Karpas-422 (cell line): ENCODE results near the gene RGS2. TPM values are rescaled to one million over a fixed set of nuclear protein-coding genes. Genes with fewer than 3 reads are reported as not detected.

Experiments used
- DNase-seq: peaks from one replicate; pipeline ENCODE4 v3.0.0-alpha.2; 2015
- H2AFZ ChIP-seq: fragments of 200-600 bp; sonication (generic); 2 replicates; pipeline ENCODE4 v1.6.1; 2014; ENCODE audit warnings: antibody characterized with exemption, low read length, mixed read lengths
- H3K27ac ChIP-seq: fragments of 200-600 bp; sonication (generic); 2 replicates; pipeline ENCODE4 v1.5.1; 2014; ENCODE audit warnings: mild to moderate bottlenecking, low read length, moderate library complexity
- H3K27me3 ChIP-seq: fragments of 200-600 bp; sonication (generic); 2 replicates; pipeline ENCODE4 v1.6.1; 2014; ENCODE audit warnings: low read length, mixed read lengths
- H3K36me3 ChIP-seq: fragments of 200-600 bp; sonication (generic); 2 replicates; pipeline ENCODE4 v1.6.1; 2014; ENCODE audit warnings: low read length, mixed read lengths; ENCODE audit not compliant: insufficient read depth
- H3K4me1 ChIP-seq: fragments of 200-600 bp; sonication (generic); 2 replicates; pipeline ENCODE4 v1.6.1; 2014; ENCODE audit warnings: mild to moderate bottlenecking, low read length, mixed read lengths
- H3K4me2 ChIP-seq: fragments of 200-600 bp; sonication (generic); 2 replicates; pipeline ENCODE4 v1.6.1; 2014; ENCODE audit warnings: low read length, low read depth, mild to moderate bottlenecking; ENCODE audit not compliant: poor library complexity, severe bottlenecking
- H3K4me3 ChIP-seq: fragments of 200-600 bp; sonication (generic); 2 replicates; pipeline ENCODE4 v1.5.1; 2014; ENCODE audit warnings: mild to moderate bottlenecking, antibody characterized with exemption, low read length, mixed read lengths
- H3K79me2 ChIP-seq: fragments of 200-600 bp; sonication (generic); 2 replicates; pipeline ENCODE4 v1.6.1; 2014; ENCODE audit warnings: mild to moderate bottlenecking, low read length, mixed read lengths
- H3K9ac ChIP-seq: fragments of 200-600 bp; sonication (generic); 2 replicates; pipeline ENCODE4 v1.6.0; 2014; ENCODE audit warnings: low read length
- H3K9me2 ChIP-seq: fragments of 200-600 bp; sonication (generic), shearing (Covaris generic); replicated peaks from 2 replicates; pipeline ENCODE4 v1.6.0; 2014; ENCODE audit warnings: mild to moderate bottlenecking, low read length, moderate library complexity; ENCODE audit not compliant: insufficient read depth
- H3K9me3 ChIP-seq: fragments of 300-700, 200-600 bp; sonication (generic); 2 replicates; pipeline ENCODE4 v1.6.1; 2014; ENCODE audit warnings: low read length, mixed read lengths
- H4K20me1 ChIP-seq: fragments of 200-600 bp; sonication (generic); 2 replicates; pipeline ENCODE4 v1.6.1; 2014; ENCODE audit warnings: mild to moderate bottlenecking, antibody characterized with exemption, low read length, low read depth; ENCODE audit not compliant: insufficient read depth
- total RNA-seq: library from RNA; depleted of rRNA; stranded (reverse); fragments of >200 nt; shearing (Covaris generic); gene quantifications from 2 replicates; pipeline ENCODE4 v1.2.3, GENCODE V29; 2014; ENCODE audit warnings: low replicate concordance

The RGS2 gene
- total RNA-seq, 1 experiment from 2014 or later = 39.8 TPM

- Histone ChIP-seq H3K27me3 (no peaks in the 10 kb centered on the region), H4K20me1 (no peaks in the 10 kb centered on the region), H3K9ac (no peak overlapping the region), H3K4me1 (no peaks in the 10 kb centered on the region), H3K4me2 (no peak overlapping the region), H3K4me3 (no peak overlapping the region), H3K27ac (no peak overlapping the region), H2AFZ (no peak overlapping the region), H3K9me2 (no peaks in the 10 kb centered on the region), H3K79me2 (no peaks in the 10 kb centered on the region), H3K9me3 (no peaks in the 10 kb centered on the region), H3K36me3 (no peaks in the 10 kb centered on the region)
- no peak for DNase-seq
Measured at GRCh38 chr1:192826791-192827546, 18.1 kb downstream of the RGS2 start.

DNA sequence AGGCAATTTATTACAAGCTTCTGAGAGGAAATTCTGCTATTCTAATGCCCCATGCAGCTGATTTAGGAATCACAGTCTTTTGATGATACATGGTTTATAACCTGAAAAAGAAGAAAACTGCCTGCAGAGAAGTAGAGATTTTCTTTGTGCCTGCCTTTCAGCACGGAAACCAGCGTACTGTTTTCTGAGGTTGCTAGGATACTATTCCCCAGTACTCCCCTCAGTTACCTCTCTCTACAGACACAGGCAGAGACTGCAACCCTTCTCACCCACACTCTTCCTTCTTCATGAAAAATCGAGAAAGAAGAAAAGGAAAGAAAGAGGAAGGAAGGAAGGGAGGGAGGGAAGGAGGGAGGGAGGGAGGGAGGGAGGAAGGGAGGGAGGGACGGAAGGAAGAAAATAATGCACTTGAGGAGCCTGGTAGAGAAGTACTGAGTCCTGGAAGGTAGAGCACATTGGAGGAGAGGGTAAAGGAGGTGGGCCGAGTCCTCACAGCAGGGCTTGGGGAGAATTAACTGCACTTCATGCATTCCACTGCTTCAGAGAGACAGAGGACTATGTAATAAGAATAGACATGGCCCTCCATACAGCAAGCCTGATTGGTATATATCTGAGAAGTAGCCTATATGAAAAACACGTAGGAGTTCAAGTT lies 21.9 kb downstream of the RGS2 start:
- H3K9me3 ChIP-seq = no peaks in the 10 kb centered on the region
- no peak overlapping the region for H3K4me3 ChIP-seq
- H3K36me3 ChIP-seq = no peaks in the 10 kb centered on the region
- H4K20me1 ChIP-seq = no peaks in the 10 kb centered on the region
- H3K9me2 ChIP-seq = no peaks in the 10 kb centered on the region
- H3K27me3 ChIP-seq = no peaks in the 10 kb centered on the region
- H3K4me2 ChIP-seq = no peak overlapping the region
- DNase-seq = no peak
- H3K79me2 ChIP-seq = no peaks in the 10 kb centered on the region
- no peak overlapping the region for H2AFZ ChIP-seq
- no peak overlapping the region for H3K9ac ChIP-seq
- H3K27ac ChIP-seq = no peak overlapping the region
- no peaks in the 10 kb centered on the region for H3K4me1 ChIP-seq

GRCh38 chr1:192831706-192832355 lies 23.0 kb downstream of the RGS2 start:
- Histone ChIP-seq H3K27me3 (no peaks in the 10 kb centered on the region), H3K27ac (no peak overlapping the region), H3K9me2 (no peaks in the 10 kb centered on the region), H3K79me2 (no peaks in the 10 kb centered on the region), H4K20me1 (no peaks in the 10 kb centered on the region), H3K9me3 (no peaks in the 10 kb centered on the region), H3K4me2 (no peak overlapping the region), H3K9ac (no peak overlapping the region), H2AFZ (no peak overlapping the region), H3K4me3 (no peak overlapping the region), H3K4me1 (no peaks in the 10 kb centered on the region), H3K36me3 (no peaks in the 10 kb centered on the region)
- DNase-seq = no peak

DNA sequence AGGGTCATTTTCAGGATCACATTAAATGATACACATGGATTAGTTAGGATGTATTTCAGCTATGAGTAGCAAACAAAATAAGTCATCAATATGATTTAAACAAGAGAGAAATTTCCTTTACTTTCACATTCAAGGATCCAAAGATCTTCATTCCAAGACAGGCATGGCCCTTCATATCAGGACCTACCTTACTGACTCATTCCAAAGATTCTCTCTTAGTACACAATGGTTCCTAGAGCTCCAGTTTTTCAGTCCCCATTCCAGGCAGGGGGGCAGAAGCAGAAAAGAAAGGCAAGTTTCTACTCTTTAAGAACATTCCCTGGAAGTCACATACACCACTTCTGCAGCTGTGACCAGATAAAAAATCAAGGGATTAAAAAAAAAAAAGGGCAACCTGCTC lies 23.7 kb downstream of the RGS2 start:
- Histone ChIP-seq H3K9me3 (no peaks in the 10 kb centered on the region), H3K27ac (no peak overlapping the region), H3K79me2 (no peaks in the 10 kb centered on the region), H3K9ac (no peak overlapping the region), H3K9me2 (no peaks in the 10 kb centered on the region), H3K4me1 (no peaks in the 10 kb centered on the region), H2AFZ (no peak overlapping the region), H3K36me3 (no peaks in the 10 kb centered on the region), H4K20me1 (no peaks in the 10 kb centered on the region), H3K4me3 (no peak overlapping the region), H3K27me3 (no peaks in the 10 kb centered on the region), H3K4me2 (no peak overlapping the region)
- DNase-seq = no peak

DNA sequence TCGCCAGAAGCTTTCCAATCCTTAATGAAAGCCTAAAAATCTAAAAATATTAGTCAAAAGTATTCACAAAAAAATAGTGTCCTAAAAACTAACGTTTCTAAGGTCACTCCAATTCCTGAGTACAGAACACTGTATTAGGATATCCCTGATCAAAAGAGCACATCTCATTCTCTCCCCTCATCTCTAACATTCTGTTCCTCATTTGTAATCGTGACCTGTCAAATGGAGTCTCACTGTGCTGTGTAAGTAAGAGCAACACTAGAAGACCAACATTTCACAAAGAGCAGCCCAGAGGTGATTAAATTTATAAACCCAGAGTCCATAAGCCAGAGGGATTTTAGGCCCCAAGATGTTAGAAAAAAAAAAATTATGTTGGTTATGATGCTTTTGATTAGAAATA lies 26.3 kb downstream of the RGS2 start:
- H3K27ac ChIP-seq = no peak overlapping the region
- no peaks in the 10 kb centered on the region for H3K9me3 ChIP-seq
- H3K4me3 ChIP-seq = no peak overlapping the region
- H3K9ac ChIP-seq = no peak overlapping the region
- no peaks in the 10 kb centered on the region for H3K4me1 ChIP-seq
- H3K36me3 ChIP-seq = no peaks in the 10 kb centered on the region
- H4K20me1 ChIP-seq = no peaks in the 10 kb centered on the region
- H3K79me2 ChIP-seq = no peaks in the 10 kb centered on the region
- H3K4me2 ChIP-seq = no peak overlapping the region
- H3K9me2 ChIP-seq = no peaks in the 10 kb centered on the region
- no peak overlapping the region for H2AFZ ChIP-seq
- no peak for DNase-seq
- no peaks in the 10 kb centered on the region for H3K27me3 ChIP-seq

DNA sequence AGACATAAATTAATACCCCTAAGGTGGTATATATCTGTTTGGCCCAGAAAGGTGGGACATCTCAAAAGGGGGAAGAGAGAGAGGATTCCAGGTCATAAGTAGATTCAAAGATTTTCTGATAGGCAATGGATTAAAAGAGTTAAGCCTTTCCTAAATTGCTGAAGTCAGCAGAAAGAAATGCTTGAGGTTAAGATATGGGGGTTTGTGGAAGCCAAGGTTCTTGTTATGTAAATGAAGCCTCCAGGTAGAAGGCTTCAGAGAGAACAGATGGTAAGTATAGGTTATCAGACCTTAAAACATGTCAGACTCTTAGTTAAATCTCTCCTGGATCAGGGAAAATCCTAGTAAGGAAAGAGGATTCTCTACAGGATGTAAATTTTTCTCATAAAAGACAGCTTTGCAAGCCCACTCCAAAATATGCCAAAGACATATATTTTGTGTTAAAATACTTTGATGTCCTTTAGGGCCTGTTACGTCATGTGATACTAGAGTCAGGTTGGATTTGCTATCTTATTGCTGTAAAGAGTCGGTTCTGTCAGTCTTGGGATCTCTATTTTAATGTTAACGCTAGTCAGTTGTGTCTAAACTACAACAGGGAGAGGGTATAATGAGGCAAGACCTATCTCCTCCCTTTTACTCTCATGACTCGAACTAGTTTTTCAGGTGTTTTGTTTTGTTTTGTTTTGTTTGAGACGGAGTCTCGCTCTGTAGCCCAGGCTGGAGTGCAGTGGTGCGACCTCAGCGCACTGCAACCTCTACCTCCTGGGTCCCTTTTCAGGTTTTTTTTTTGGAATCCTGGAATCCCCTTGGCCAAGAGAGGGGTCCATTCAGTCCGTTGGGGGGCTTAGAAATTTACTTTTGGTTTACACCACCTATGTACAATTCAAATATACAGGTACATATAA lies 30.6 kb downstream of the RGS2 start:
- Histone ChIP-seq H3K4me3 (no peak overlapping the region), H2AFZ (no peak overlapping the region), H3K9me2 (no peaks in the 10 kb centered on the region), H3K4me1 (no peaks in the 10 kb centered on the region; the same call in 1 of the 2 replicates), H3K27me3 (no peaks in the 10 kb centered on the region), H3K36me3 (no peaks in the 10 kb centered on the region), H3K27ac (no peak overlapping the region), H3K9ac (no peak overlapping the region), H3K4me2 (no peak overlapping the region), H4K20me1 (no peaks in the 10 kb centered on the region), H3K79me2 (no peaks in the 10 kb centered on the region), H3K9me3 (no peaks in the 10 kb centered on the region)
- no peak for DNase-seq

- Histone ChIP-seq H3K4me1 (no peaks in the 10 kb centered on the region; the same call in 1 of the 2 replicates), H4K20me1 (no peaks in the 10 kb centered on the region), H3K36me3 (no peaks in the 10 kb centered on the region), H3K9ac (no peak overlapping the region), H3K9me2 (no peaks in the 10 kb centered on the region), H3K4me3 (no peak overlapping the region), H3K79me2 (no peaks in the 10 kb centered on the region), H3K27ac (no peak overlapping the region), H3K4me2 (no peak overlapping the region), H3K27me3 (no peaks in the 10 kb centered on the region), H3K9me3 (no peaks in the 10 kb centered on the region), H2AFZ (no peak overlapping the region)
- no peak for DNase-seq
Measured at GRCh38 chr1:192844360-192844759, 35.5 kb downstream of the RGS2 start.
